MM.1S (cell line): ENCODE results near the gene TRMT10B.

Experiments
- CTCF ChIP-seq: fragments of 300-600 bp; sonication (generic); IDR thresholded peaks from 2 replicates; pipeline ENCODE4 v1.5.1; 2016; ENCODE audit warnings: antibody characterized with exemption, low read length, mixed read lengths
- EZH2 ChIP-seq: fragments of 300-600 bp; sonication (generic); optimal IDR thresholded peaks from 2 replicates; pipeline ENCODE3; 2017; ENCODE audit warnings: low read depth, mild to moderate bottlenecking, antibody characterized with exemption, low read length, mixed read lengths

GRCh38 chr9:37769995-37770394 lies 16.4 kb downstream of the TRMT10B start:
- TF ChIP-seq CTCF (no peak), EZH2 (no peak)
